Psoas muscle (tissue), 8 donors: ENCODE results near the gene CSNK1G1. TPM values are rescaled to one million over a fixed set of nuclear protein-coding genes. Genes with fewer than 3 reads are reported as not detected.
"Not testable (repeated sequence)": the region's sequence is repeated elsewhere in the genome, so short reads cannot be mapped to it uniquely, and the experiment has no call there.

Source experiments
- ATAC-seq, 4 donors: fragments of 200-7000 bp; cut with Tn5 transposase; one replicate each; pipeline ENCODE4 v1.9.1; 2020; ENCODE audit warnings: moderate library complexity in 3 of 4, mild to moderate bottlenecking in 2 of 4
- DNase-seq, 2 donors: peaks; one replicate each; pipeline ENCODE4 v3.0.0-alpha.2; 2020
- H3K27ac ChIP-seq: fragments of 200-600 bp; one replicate; pipeline ENCODE4 v1.8.0; 2022
- H3K27me3 ChIP-seq, 3 donors: fragments of 200-600 bp in 1 of 3; one replicate each; pipeline versions ENCODE4 v1.6.1 to v1.8.0; 2013 to 2022; ENCODE audit warnings: low read length in 2 of 3, mild to moderate bottlenecking in 2 of 3, moderate library complexity in 1 of 3; ENCODE audit not compliant: insufficient read depth in 3 of 3
- H3K36me3 ChIP-seq, 2 donors: fragments of 200-600 bp in 1 of 2; one replicate each; pipeline versions ENCODE4 v1.6.1 to v1.8.0; 2013 to 2022; ENCODE audit warnings: low read depth in 1 of 2, mild to moderate bottlenecking in 1 of 2, moderate library complexity in 1 of 2; ENCODE audit not compliant: insufficient read depth in 1 of 2
- H3K4me1 ChIP-seq: fragments of 200-600 bp; one replicate; pipeline ENCODE4 v1.8.0; 2022
- H3K4me3 ChIP-seq: fragments of 200-600 bp; one replicate; pipeline ENCODE4 v1.8.0; 2022; ENCODE audit warnings: mild to moderate bottlenecking
- H3K9me3 ChIP-seq: fragments of 200-600 bp; one replicate; pipeline ENCODE4 v1.8.0; 2022
- CTCF ChIP-seq: fragments of 200-600 bp; IDR thresholded peaks from one replicate; pipeline ENCODE4 v1.8.0; 2022; ENCODE audit warnings: antibody characterized with exemption
- WGBS, 3 donors: extraction: QIAGEN DNeasy Blood & Tissue Kit; methylation state at CpG; one replicate each; pipeline versions ENCODE4 v1.1.6 to v1.1.7; 2013; 5-methylcytosine and 5-hydroxymethylcytosine counted together
- intact Hi-C, 2 donors: fragments of 100-400 bp; cut with DNase I; formaldehyde crosslinking; loops; one replicate each; pipeline versions ENCODE4 v1.11.0 to v1.14.2; 2022
- long read RNA-seq, 2 donors: library from polyadenylated mRNA; unstranded; transcript quantifications; one replicate each; pipeline ENCODE4 v2.0.0, GENCODE V29; 2021
- polyA plus RNA-seq, 3 donors: library from polyadenylated mRNA; stranded (reverse); fragments of 200-250 nt; gene quantifications; one replicate each; pipeline ENCODE4 v1.2.3, GENCODE V29; 2013
- total RNA-seq, 4 donors: library from RNA; stranded (reverse); fragmentation: NEBNext Ultra II Directional in 2 of 4; extraction: Animal tissue kit (Norgen Biotek cat#: 25700) in 2 of 4; gene quantifications; one replicate each; pipeline versions ENCODE4 v1.2.1 to v1.2.4, GENCODE V29; 2021 to 2023
- donor health status: healthy with polysubstance abuse.
- donor health status: DM: no; HTN: no; CAD: no; lungs with moderate emphysema.
- donor health status: Bipolar disorder and iron deficiency.
- donor health status: healthy.
- donor health status: DM: yes; HTN: yes; CAD: no.
- donor health status: DM: no; HTN: no; CAD: no.
- donor health status: DM: no; HTN: no; CAD: no.
- donor health status: DM: yes; HTN: yes; CAD: no.

CSNK1G1 gene
- 1 to 10 TPM; 7.1 to 9.6 (median 7.8) TPM for total RNA-seq
- 1 to 10 TPM; 1.9 to 6.4 (median 5.5) TPM for polyA plus RNA-seq
- long read RNA-seq, donor 1, full-length matches to known transcripts: 1 of 2 reads
- long read RNA-seq, donor 1, partial matches to known transcripts: 0 of 2 reads
- long read RNA-seq, donor 1, other reads (novel, unspliced or antisense): 1 of 2 reads
- long read RNA-seq, donor 2, full-length matches to known transcripts: 4 of 7 reads
- long read RNA-seq, donor 2, partial matches to known transcripts: 0 of 7 reads
- long read RNA-seq, donor 2, other reads (novel, unspliced or antisense): 3 of 7 reads

DNA sequence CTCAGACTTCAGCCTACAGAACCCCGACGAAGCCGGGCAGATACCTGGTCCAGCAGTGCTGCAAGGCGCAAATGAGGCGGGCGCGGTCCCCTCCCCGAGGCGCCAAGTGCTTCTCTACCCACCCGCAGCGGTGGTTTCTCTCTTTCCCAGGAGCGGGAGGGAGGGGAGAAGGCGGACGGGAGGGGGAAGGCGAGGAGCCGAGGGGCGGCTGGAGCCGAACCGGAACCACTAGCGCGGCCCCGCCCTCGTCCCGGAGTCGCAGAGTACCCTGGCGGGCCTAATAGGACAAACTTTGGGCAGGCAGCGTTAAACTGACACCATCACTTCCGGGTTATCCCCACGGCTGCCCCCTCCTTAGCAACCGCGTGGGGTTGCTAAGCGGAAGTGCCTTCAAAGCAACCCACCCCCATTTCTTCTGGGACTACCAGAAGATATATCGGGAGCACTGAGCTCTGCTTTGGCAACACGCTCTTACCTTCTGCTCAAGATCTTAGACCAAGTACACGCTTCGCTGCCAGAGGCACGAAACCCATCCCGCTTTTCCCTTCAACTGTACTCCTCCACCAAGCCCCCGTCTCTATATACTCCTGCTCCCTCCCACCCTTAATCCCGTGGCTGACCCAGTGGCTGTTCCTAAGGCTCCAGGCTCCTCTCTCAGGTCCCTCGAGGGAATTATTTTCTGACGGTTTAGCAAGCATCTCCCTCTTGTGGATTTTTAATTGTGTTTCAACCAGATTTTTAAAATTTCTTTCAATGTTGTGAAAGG, at the start of gene CSNK1G1:
Gene CSNK1G1 (minus strand): TSS at position 230 of the 766 bp plus-strand sequence. CDS start 55,674 bp downstream, outside the sequence.
- peak; percentile 99 to 100 (median 100) for ATAC-seq
- H3K4me1 ChIP-seq: peaks cover 12% of the 10 kb centered on the region
- no peaks in the 10 kb centered on the region for H3K27me3 ChIP-seq
- TF ChIP-seq CTCF: peak; percentile 19
- peak; percentile 95 to 96 for DNase-seq
- peak within 1 kb of the TSS; percentile 56 for H3K27ac ChIP-seq
- intact Hi-C loops: loop anchor here (5.0 kb wide), 2 partner anchors 149 to 194 kb away; partner anchors contain the start of gene PPIB (in 2 of the 2)
- no peaks in the 10 kb centered on the region for H3K9me3 ChIP-seq
- no peaks in the 10 kb centered on the region for H3K36me3 ChIP-seq
- 0 to 1% (median 0%) methylated on average over 33 to 39 of the region's 42 CpGs for WGBS, 3 donors
- H3K4me3 ChIP-seq: peak within 1 kb of the TSS; percentile 80

DNA sequence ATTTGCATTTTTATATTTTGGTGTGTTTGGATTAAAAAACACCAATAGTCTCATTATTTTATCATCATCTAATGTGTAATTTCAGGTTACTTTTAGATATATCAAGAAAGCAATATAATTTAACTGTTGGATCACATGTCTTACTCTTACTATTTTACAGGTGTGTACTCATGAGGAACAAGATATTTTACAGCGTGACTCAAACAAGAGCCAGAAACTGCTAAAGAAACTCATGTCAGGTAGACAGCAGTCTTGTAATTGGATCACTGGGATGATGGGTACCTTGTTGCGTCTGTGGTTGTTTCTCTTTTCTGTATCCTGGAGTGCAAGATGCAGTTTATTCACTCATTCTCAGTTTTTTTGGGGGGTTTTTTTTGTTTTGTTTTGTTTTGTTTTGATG, 44.6 kb upstream of the CSNK1G1 start:
- H3K4me1 ChIP-seq: no peaks in the 10 kb centered on the region
- no peaks in the 10 kb centered on the region for H3K27me3 ChIP-seq
- H3K9me3 ChIP-seq: no peaks in the 10 kb centered on the region
- no peak for TF ChIP-seq CTCF
- no peak overlapping the region for H3K27ac ChIP-seq
- H3K4me3 ChIP-seq: no peak overlapping the region
- intact Hi-C loops: no loop called here
- ATAC-seq (no peak), DNase-seq (no peak)
- WGBS, 3 donors: 94 to 100% (median 98%) methylated on average over 2 of the region's 2 CpGs
- H3K36me3 ChIP-seq: peaks cover 7 to 98% of the 10 kb centered on the region in 2 donors

- no peak for TF ChIP-seq CTCF
- no peak for ATAC-seq
- Histone ChIP-seq H3K9me3 (no peaks in the 10 kb centered on the region), H3K4me3 (no peak overlapping the region), H3K36me3 (peaks cover 5 to 97% of the 10 kb centered on the region in 2 donors), H3K27me3 (no peaks in the 10 kb centered on the region), H3K4me1 (no peaks in the 10 kb centered on the region), H3K27ac (no peak overlapping the region)
- no peak for DNase-seq
- intact Hi-C loops: no loop called here
- 95 to 100% (median 100%) methylated on average over 2 of the region's 2 CpGs for WGBS, 3 donors
These were observed 42.6 kb upstream of the CSNK1G1 start for GRCh38 chr15:64398575-64398974.

DNA sequence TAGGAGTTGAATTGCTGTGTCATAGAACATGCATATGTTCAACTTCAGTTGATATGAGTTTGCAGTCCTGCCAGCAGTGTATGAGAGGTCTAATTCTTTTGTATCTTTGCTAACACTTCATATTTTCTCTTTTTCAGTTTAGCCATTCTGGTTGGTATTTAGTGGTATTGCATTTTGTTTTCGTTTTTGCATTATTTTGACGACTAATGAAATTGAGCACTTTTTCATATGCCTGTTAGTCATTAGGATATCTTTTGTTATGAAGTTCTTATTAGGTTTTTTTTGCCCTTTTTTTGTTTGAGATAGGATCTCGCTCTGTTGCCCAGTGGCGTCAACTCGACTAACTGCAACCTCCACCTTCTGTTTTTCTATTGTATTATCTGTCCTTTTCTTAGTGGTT, 40.8 kb upstream of the CSNK1G1 start:
- no peak for DNase-seq
- no peaks in the 10 kb centered on the region for H3K27me3 ChIP-seq

GRCh38 chr15:64392471-64392870, 36.5 kb upstream of the CSNK1G1 start:
- ATAC-seq: not testable (repeated sequence)
- 68 to 90% (median 79%) methylated on average over 3 of the region's 3 CpGs for WGBS, 3 donors

More for the DNA sequence above, 40.8 kb upstream of the CSNK1G1 start:
- H3K36me3 ChIP-seq: peaks cover 5 to 84% of the 10 kb centered on the region in 2 donors
- no peak for TF ChIP-seq CTCF
- no peak for ATAC-seq
- no peaks in the 10 kb centered on the region for H3K9me3 ChIP-seq
- no peak overlapping the region for H3K27ac ChIP-seq
- 94 to 98% (median 97%) methylated on average over 5 of the region's 5 CpGs for WGBS, 3 donors
- H3K4me1 ChIP-seq: no peaks in the 10 kb centered on the region
- intact Hi-C loops: no loop called here
- H3K4me3 ChIP-seq: no peak overlapping the region

More at GRCh38 chr15:64392471-64392870, 36.5 kb upstream of the CSNK1G1 start:
- DNase-seq, H3K9me3 ChIP-seq, H3K4me1 ChIP-seq, H3K27ac ChIP-seq, H3K27me3 ChIP-seq, H3K4me3 ChIP-seq, intact Hi-C loops: not testable (repeated sequence)
- H3K36me3 ChIP-seq: peaks cover 4 to 40% of the 10 kb centered on the region in 2 donors
